GM12878 (cell line): ENCODE measurements around the gene XIAP. TPM values are rescaled to one million over a fixed set of nuclear protein-coding genes. Genes with fewer than 3 reads are reported as not detected.

Experiments used
- BCL3 ChIP-seq: IDR thresholded peaks from 2 replicates; pipeline ENCODE4 v1.6.1; 2011; ENCODE audit warnings: borderline replicate concordance, low read depth, mild to moderate bottlenecking, moderate library complexity, low read length; ENCODE audit not compliant: insufficient read depth, poor library complexity, severe bottlenecking
- BRCA1 ChIP-seq: IDR thresholded peaks from 2 replicates; pipeline ENCODE4 v1.6.1; 2011; ENCODE audit warnings: low read depth, low read length, improper control_type of control experiment
- CREB1 ChIP-seq: IDR thresholded peaks from 2 replicates; pipeline ENCODE4 v1.6.1; 2012; ENCODE audit warnings: low read depth, mild to moderate bottlenecking, inconsistent platforms
- CUX1 ChIP-seq: IDR thresholded peaks from 2 replicates; pipeline ENCODE4 v1.6.1; 2012; ENCODE audit warnings: improper control_type of control experiment, low read depth, low read length; ENCODE audit not compliant: insufficient replicate concordance
- EGR1 ChIP-seq, 2 experiments: IDR thresholded peaks; 1 replicate in 1 of 2; 2 replicates in 1 of 2; pipeline ENCODE4 v1.6.1; 2011 to 2012; ENCODE audit warnings: low read depth in 2 of 2, low read length in 2 of 2, borderline replicate concordance in 1 of 2, mild to moderate bottlenecking in 1 of 2, moderate library complexity in 1 of 2
- GATAD2B ChIP-seq: fragments of 450-650 bp; conservative IDR thresholded peaks from 2 replicates; pipeline ENCODE4 v1.6.1; 2017; ENCODE audit warnings: low read depth, mild to moderate bottlenecking, moderate library complexity
- HDAC2 ChIP-seq: fragments of 200-600 bp; sonication (generic); IDR thresholded peaks from 2 replicates; pipeline ENCODE4 v1.6.1; 2017
- KAT2A ChIP-seq: conservative IDR thresholded peaks from 2 replicates; pipeline ENCODE4 v1.6.1; 2011; ENCODE audit warnings: low read depth, low read length; ENCODE audit not compliant: control insufficient read depth
- NKRF ChIP-seq: fragments of 450-650 bp; conservative IDR thresholded peaks from 2 replicates; pipeline ENCODE4 v1.6.1; 2017; ENCODE audit warnings: mild to moderate bottlenecking, moderate library complexity
- POU2F2 ChIP-seq: IDR thresholded peaks from 3 replicates; pipeline ENCODE4 v1.6.1; 2011; ENCODE audit warnings: low read depth, mild to moderate bottlenecking, low read length, borderline replicate concordance
- RAD51 ChIP-seq: fragments of 450-650 bp; IDR thresholded peaks from 2 replicates; pipeline ENCODE4 v1.6.1; 2016; ENCODE audit warnings: moderate library complexity, mild to moderate bottlenecking, inconsistent platforms
- SIN3A ChIP-seq: IDR thresholded peaks from 2 replicates; pipeline ENCODE4 v1.6.1; 2012; ENCODE audit warnings: low read depth, low read length, improper control_type of control experiment
- SIX5 ChIP-seq: IDR thresholded peaks from 2 replicates; pipeline ENCODE4 v1.6.1; 2011; ENCODE audit warnings: mild to moderate bottlenecking, low read depth, low read length, moderate library complexity; ENCODE audit not compliant: severe bottlenecking
- STAT3 ChIP-seq: IDR thresholded peaks from 2 replicates; pipeline ENCODE4 v1.6.1; 2011; ENCODE audit warnings: low read depth, low read length, improper control_type of control experiment
- TARDBP ChIP-seq: IDR thresholded peaks from 2 replicates; pipeline ENCODE4 v1.6.1; 2016; ENCODE audit warnings: borderline replicate concordance
- TCF12 ChIP-seq: IDR thresholded peaks from 2 replicates; pipeline ENCODE4 v1.6.1; 2011; ENCODE audit warnings: low read depth, mild to moderate bottlenecking, low read length
- WRNIP1 ChIP-seq: IDR thresholded peaks from 2 replicates; pipeline ENCODE4 v1.6.1; 2011; ENCODE audit warnings: low read depth, low read length, improper control_type of control experiment, borderline replicate concordance
- YY1 ChIP-seq: IDR thresholded peaks from 2 replicates; pipeline ENCODE4 v1.6.1; 2011; ENCODE audit warnings: low read depth, mild to moderate bottlenecking, low read length
- ZNF207 ChIP-seq: fragments of 450-650 bp; IDR thresholded peaks from 2 replicates; pipeline ENCODE4 v1.6.1; 2014; ENCODE audit warnings: antibody characterized with exemption, mild to moderate bottlenecking, borderline replicate concordance
- ZZZ3 ChIP-seq: IDR thresholded peaks from 2 replicates; pipeline ENCODE4 v1.6.1; 2011; ENCODE audit warnings: low read depth; ENCODE audit not compliant: control insufficient read depth, insufficient read length
- polyA plus RNA-seq, 11 experiments: library from polyadenylated mRNA; depleted of rRNA in 4 of 11; unstranded in 6 of 11; stranded (reverse) in 5 of 11; fragments of >200 nt; fragmentation: Nextera tagmentation in 4 of 11; fragmentation: Illumina TruSeq in 1 of 11; extraction: Ambion mirVana in 4 of 11; extraction: Trizol in 1 of 11; gene quantifications; 1 replicate in 1 of 11; 2 replicates in 10 of 11; pipeline versions ENCODE4 v1.2.1 to v1.2.3, GENCODE V29; 2011 to 2016; ENCODE audit warnings: inconsistent platforms in 2 of 11, missing spikeins in 2 of 11, low read depth in 1 of 11
- total RNA-seq, 4 experiments: library from RNA; depleted of rRNA in 3 of 4; stranded (reverse); fragments of >200 nt in 3 of 4; fragmentation: Illumina TruSeq in 1 of 4; extraction: Trizol in 1 of 4; gene quantifications; 2 replicates each; pipeline versions ENCODE4 v1.2.1 to v1.2.3, GENCODE V29; 2013 to 2021

The XIAP gene
- total and polyA plus RNA-seq, 10 of the 15 experiments (the other 5 are each of a cell fraction or from before 2014, with no cell fraction given), result 3.3 to 21.1 (median 14.5) TPM

GRCh38 chrX:123962006-123962467, 102.2 kb downstream of the XIAP start (continued):
- TF ChIP-seq NKRF (0 out of 2 replicates have a peak, but pooled peaks have one; percentile 60), SIX5 (no peak), CREB1 (no peak), WRNIP1 (no peak), CUX1 (no peak), GATAD2B (peak; percentile 21; the same call in 1 of the 2 replicates), ZNF207 (no peak), SIN3A (no peak), RAD51 (no peak), EGR1 (IDR thresholded peaks at IDR 0.05; ENCODE audit: borderline replicate concordance in 1 of 2, low read depth in 2 of 2, low read length in 2 of 2) (no peak), YY1 (no peak; the same call in 1 of the 2 replicates), POU2F2 (0 out of 3 replicates have a peak, but pooled peaks have one; percentile 8), BRCA1 (no peak), KAT2A (no peak), ZZZ3 (no peak), BCL3 (no peak), TCF12 (no peak), STAT3 (no peak), HDAC2 (no peak), TARDBP (no peak)
